T1000 (cell line): ENCODE data around the gene GRID1.

Experiments
- DNase-seq: peaks from one replicate; lab custom pipeline; 2025; ENCODE audit warnings: mixed read lengths; lab: John Stamatoyannopoulos, UW

Gene GRID1

GRCh38 chr10:86370006-86370585 is 3.5 kb upstream of the GRID1 start:
- DNase-seq = no peak

GRCh38 chr10:86368987-86369386 is 2.4 kb upstream of the GRID1 start:
- no peak for DNase-seq

GRCh38 chr10:86368046-86368445 is 1.5 kb upstream of the GRID1 start:
- DNase-seq = no peak

GRCh38 chr10:86367152-86367951 is 757 bp upstream of the GRID1 start:
- peak; percentile 46 for DNase-seq

GRCh38 chr10:86366902-86367151 is 232 bp upstream of the GRID1 start:
- no peak for DNase-seq

GRCh38 chr10:86365346-86366032 is 1.1 kb downstream of the GRID1 start:
- peak; percentile 42 for DNase-seq

- DNase-seq = no peak
Observed at GRCh38 chr10:86364491-86365345, 1.9 kb downstream of the GRID1 start.

- DNase-seq = no peak
Observed at GRCh38 chr10:86363833-86364490, 2.6 kb downstream of the GRID1 start.

GRCh38 chr10:86363184-86363832 is 3.3 kb downstream of the GRID1 start:
- DNase-seq = no peak

GRCh38 chr10:86362586-86363183 is 3.9 kb downstream of the GRID1 start:
- no peak for DNase-seq

GRCh38 chr10:86362129-86362527 is 4.5 kb downstream of the GRID1 start:
- no peak for DNase-seq

- DNase-seq = no peak
Observed at GRCh38 chr10:86361156-86362128, 5.2 kb downstream of the GRID1 start.

- no peak for DNase-seq
Observed at GRCh38 chr10:86360657-86361056, 5.9 kb downstream of the GRID1 start.

- DNase-seq = no peak
Observed at GRCh38 chr10:86359954-86360353, 6.6 kb downstream of the GRID1 start.

GRCh38 chr10:86359111-86359510 is 7.5 kb downstream of the GRID1 start:
- no peak for DNase-seq

GRCh38 chr10:86357676-86358075 is 8.9 kb downstream of the GRID1 start:
- no peak for DNase-seq

- no peak for DNase-seq
Observed at GRCh38 chr10:86357041-86357440, 9.6 kb downstream of the GRID1 start.

- no peak for DNase-seq
Observed at GRCh38 chr10:86356296-86356695, 10.3 kb downstream of the GRID1 start.

GRCh38 chr10:86355571-86356038 is 11.0 kb downstream of the GRID1 start:
- DNase-seq = no peak
